ENCODE measurements around the gene HOXD10.

GRCh38 chr2:176114120-176114929, 2.3 kb upstream of the HOXD10 start:
- TF ChIP-seq CTCF (IDR thresholded peaks at IDR 0.05; ENCODE audit: insufficient read depth, low read length) (no peak), POLR2AphosphoS5 (IDR thresholded peaks at IDR 0.05; ENCODE audit: low read depth) (no peak), GABPA (IDR thresholded peaks at IDR 0.05; ENCODE audit: low read depth) (no peak), SPI1 (IDR thresholded peaks at IDR 0.05; ENCODE audit: borderline replicate concordance, low read depth) (no peak)

All from HL-60 (cell line).